GM12872 (cell line): ENCODE data around the gene FZD10.

Source experiments
- TF ChIP-seq, protein P1 (sequence below): IDR thresholded peaks from 3 replicates; pipeline ENCODE4 v1.5.1; 2011; ENCODE audit warnings: low read depth, mild to moderate bottlenecking, low read length, moderate library complexity; ENCODE audit not compliant: insufficient read depth

FZD10 gene

DNA sequence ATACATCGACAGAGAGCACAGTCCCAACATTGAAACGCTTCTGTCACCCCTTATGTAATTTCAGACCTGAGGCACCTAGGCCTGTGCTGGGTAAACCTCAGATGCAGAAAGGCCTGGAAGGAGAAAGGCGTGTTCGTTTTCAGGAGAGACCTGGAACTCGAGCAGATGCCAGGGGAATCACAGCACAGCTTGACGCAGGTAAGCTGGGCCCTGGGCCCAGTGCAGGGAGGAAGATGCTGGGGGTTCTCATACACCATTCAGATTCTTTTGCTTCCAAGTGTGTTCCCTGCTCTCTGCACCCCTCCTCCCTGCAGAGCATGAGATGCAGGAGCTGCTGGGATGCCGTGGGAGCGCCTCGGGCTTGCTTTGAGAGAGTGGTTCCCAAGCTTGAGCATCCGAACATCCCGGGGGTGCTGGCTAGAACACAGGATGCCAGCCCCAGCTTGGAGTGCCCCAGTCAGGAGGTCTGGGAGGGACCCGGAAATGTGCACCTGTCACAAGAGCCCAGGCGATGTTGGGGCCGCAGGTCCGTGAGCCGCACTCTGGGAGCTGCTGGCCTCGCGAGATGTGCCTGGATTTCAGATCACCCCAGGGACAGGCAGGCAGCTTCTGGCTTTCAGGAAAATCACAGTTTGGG, 35.9 kb downstream of the FZD10 start:
- TF ChIP-seq, protein P1, sequence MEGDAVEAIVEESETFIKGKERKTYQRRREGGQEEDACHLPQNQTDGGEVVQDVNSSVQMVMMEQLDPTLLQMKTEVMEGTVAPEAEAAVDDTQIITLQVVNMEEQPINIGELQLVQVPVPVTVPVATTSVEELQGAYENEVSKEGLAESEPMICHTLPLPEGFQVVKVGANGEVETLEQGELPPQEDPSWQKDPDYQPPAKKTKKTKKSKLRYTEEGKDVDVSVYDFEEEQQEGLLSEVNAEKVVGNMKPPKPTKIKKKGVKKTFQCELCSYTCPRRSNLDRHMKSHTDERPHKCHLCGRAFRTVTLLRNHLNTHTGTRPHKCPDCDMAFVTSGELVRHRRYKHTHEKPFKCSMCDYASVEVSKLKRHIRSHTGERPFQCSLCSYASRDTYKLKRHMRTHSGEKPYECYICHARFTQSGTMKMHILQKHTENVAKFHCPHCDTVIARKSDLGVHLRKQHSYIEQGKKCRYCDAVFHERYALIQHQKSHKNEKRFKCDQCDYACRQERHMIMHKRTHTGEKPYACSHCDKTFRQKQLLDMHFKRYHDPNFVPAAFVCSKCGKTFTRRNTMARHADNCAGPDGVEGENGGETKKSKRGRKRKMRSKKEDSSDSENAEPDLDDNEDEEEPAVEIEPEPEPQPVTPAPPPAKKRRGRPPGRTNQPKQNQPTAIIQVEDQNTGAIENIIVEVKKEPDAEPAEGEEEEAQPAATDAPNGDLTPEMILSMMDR, result no peak

DNA sequence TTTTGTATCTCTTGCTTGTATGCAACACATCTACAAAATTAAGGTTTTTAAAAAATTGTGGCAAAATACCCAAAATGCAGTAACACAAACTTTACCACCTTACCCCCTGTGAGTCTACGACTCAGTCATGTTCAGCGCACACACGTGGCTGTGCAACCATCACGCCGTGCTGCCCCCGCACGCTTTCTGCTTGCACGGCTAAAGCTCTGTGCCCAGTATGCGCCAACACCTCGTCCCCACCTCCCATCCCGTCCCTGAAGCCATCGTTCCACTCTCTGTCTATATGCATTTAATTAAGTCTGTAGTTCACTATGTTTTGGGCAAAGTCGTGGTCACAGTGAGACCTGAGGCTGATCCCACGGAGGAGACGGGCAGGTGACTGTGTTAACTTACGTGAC, 36.4 kb downstream of the FZD10 start:
- TF ChIP-seq, protein P1, result no peak

DNA sequence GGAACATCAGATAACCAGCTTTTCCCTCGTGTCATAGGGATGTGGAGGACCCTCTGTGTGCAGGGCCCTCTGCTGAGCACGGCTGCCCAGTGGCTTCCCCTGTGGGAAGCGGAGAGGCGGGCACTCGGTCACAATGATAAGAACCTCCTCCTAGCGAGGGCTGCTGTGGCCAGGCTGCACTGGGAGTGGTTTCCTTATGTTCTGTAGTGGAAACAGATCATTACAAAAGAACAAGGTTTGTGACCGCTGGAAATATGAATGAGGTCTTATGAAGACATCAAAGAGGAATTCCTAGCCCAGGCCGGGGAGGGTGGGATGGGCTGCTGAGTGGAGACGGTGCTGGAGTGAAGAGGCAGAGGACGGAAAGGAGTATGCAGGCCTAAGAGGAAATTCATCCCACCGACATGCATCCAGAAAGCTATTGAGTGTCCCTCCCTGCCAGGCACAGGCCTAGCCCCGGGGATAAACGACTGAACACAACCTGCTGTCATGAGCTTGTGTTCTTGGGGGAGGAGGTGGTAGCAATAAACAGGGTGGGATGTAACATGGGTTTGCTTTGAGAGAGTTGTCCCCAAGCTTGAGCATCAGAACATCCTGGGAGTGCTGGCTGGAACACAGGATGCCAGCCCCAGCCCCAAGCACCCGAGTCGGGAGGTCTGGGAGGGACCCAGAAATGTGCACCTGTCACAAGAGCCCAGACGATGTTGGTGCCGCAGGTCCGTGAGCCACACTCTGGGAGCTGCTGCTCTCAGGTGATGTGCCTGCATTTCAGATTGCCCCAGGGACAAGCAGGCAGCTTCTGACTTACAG, 37.5 kb downstream of the FZD10 start:
- TF ChIP-seq, protein P1, result no peak

DNA sequence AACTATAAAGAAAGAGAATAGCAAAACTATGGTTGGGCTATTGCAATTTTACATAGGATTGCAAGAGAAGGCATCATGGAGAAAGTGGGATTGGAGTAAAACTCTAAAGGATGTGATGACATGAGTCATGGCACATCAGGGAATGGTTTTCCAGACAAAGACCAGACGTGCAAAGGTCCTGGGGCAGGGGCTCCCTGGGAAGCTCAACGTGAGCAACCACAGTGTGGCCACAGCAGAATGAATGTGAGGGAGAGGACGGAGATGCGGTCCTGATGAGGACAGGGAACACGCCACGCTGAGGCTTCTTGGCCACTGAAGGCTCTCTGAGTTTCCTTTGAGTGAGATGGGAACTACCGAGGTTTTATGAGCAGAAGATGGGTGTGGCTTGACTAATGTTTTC, 38.2 kb downstream of the FZD10 start:
- TF ChIP-seq, protein P1, result no peak

DNA sequence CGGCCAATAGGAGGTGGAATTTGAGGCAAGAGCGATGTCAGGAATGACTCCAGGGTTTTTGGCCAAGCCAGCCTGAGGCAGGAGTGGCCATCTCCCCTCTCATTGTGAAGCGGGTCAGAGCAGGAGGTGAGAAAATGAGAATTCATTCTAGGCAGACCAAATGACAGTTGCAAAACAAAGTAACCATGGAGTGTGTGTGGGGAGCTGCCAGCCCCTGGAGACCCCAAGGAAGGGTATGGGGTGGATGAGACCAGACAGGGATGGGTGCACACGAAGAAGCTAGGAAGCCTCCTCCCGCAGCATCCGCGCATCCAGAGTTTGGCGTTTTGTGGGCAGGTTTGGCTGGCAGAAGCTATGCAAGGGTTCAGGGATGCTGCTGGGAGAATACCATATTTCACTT, 38.8 kb downstream of the FZD10 start:
- TF ChIP-seq, protein P1, result no peak

DNA sequence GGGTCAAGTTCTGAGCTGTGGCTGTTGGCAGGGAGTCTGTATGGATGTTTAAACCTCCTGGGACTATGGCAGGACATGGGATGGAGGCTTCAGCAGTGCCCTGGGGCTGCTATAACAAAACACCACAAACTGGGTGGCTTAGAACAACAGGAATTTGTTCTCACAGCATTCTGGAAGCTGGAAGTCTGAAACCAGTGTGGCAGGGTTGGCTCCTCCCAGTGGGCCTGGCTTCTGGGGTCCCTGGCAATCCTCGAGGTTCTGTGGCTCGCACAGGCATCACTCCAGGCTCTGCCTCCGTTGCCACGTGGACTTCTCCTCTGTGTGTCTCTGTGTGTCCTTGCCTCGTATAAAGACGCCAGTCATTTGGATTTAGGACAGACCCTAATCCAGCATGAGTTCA, 39.9 kb downstream of the FZD10 start:
- TF ChIP-seq, protein P1, result no peak

DNA sequence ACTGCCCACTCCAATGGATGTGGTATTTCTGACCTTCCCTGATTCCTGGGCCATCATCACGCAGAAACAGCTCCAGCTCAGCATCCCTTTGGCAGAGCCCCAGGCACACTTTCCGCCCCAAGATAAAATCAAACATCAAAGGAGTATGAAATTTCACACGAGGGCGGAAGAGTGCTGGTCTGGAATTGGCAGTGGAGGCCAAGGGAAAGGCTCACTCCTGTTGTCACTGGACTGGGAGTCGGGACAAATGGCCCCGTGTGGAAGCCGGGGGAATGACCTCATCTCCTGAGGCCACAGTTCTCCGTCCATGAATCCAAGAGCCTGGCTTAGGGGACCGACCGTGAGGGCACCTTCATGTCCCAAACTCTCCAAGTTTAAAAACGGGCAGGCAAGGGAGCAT, 40.9 kb downstream of the FZD10 start:
- TF ChIP-seq, protein P1, result no peak
